Pulmonary artery endothelial cell (primary cell): ENCODE data around the gene PRRT3. TPM values are rescaled to one million over a fixed set of nuclear protein-coding genes. Genes with fewer than 3 reads are reported as not detected.

ENCODE experiments used
- DNase-seq: peaks from one replicate; pipeline ENCODE4 v3.0.0-alpha.2; 2011; ENCODE audit warnings: low read depth, low spot score
- total RNA-seq: library from RNA; depleted of rRNA; stranded (reverse); fragments of >200 nt; gene quantifications from 2 replicates; pipeline ENCODE4 v1.2.3, GENCODE V29; 2014

Gene PRRT3
- 0.88 and 1.1 TPM in 2 replicates for total RNA-seq

DNA sequence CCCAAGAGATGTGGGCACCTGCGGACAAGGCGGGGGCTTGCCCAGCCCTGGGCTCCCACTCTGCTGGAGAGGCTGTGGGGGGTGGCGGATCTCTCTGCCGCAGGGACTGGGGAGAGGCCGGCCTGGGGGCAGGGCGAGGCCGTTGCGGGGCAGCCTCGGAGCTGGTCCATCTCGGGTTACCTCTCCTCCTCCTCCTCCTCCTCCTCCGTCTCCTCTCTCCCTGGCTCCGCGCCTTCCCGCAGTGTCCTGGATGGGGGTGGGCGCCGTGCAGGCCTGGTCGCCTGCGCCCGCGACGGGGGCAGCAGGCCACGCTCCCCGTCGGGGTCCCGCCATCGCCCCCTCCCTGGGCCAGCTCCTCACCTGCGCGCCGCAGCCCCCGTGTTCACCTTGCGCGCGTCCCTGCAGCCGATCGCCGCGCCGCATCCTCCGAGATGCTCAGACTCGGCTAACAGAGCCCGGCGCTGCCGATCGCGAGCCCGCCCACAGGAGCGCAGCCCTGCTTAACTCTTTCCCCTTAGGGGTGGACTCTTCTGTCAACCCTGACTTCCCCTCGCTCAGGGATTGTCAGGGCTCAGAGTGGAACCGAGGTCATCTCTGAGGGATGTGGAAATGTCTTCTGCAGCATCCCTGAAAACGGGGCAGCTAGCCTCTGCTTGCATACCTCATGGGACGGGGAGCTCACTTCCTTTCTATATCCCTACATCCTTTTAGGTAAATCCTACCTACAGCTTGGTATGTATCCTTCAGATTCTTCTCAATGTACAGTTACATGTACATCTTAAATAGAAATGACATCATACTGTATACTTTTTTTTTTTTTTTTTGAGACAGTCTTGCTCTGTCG is at the start of gene PRRT3:
Gene PRRT3, minus strand, starts transcription at position 447 of the 844 bp plus-strand sequence. CDS start 2,293 bp downstream, outside the sequence.
- DNase-seq, result no peak

DNA sequence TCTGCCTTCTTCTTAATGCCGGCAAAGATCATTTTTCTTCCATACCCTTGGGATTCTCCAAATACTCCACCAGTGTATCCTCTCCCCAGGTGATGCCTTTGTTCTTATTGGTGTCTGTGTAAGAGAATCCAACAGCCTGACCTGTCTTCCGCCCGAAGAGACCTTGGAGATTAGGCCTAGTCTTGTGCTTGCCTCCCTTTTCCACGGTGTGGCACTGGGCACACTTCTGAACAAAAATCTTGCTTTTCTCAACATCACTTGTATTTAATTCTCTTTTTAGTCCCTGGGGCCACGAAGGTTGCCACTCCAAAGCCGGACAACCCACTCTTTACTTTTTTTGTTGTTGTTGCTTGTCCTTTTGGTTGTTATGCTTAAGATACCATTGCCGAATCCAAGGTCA is 48.5 kb upstream of the PRRT3 start:
- no peak for DNase-seq

DNA sequence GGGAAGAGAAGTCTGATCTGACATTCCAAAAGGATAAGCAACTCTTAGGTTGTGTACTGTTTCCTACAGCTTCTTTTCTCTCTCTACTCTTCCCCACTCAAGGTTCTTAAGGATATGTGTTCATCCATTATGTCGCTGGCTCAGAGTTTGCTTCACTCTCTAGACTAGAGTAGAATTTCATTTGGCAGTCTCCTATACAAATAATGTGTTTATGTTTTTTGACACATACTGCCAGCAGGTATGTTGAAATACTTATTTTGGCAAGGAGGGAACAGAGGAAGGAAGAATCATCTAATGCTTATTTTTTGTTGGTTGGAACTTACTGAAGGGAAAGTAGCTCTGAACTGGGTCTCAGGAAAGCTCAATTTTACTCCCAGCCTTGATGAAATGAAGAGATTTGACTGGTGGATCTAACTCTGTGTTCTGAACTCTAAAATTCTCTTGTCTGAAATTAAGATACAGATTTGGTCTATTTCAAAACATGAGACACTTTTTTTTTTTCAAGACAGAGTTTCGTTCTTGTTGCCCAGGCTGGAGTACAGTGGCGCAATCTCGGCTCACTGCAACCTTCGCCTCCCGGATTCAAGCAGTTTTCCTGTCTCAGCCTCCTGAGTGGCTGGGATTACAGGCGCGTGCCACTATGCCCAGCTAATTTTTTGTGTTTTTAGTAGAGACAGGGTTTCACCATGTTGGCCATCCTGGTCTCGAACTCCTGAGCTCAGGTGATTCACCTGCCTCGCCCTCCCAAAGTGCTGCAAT is 42.1 kb upstream of the PRRT3 start:
- DNase-seq, result no peak

DNA sequence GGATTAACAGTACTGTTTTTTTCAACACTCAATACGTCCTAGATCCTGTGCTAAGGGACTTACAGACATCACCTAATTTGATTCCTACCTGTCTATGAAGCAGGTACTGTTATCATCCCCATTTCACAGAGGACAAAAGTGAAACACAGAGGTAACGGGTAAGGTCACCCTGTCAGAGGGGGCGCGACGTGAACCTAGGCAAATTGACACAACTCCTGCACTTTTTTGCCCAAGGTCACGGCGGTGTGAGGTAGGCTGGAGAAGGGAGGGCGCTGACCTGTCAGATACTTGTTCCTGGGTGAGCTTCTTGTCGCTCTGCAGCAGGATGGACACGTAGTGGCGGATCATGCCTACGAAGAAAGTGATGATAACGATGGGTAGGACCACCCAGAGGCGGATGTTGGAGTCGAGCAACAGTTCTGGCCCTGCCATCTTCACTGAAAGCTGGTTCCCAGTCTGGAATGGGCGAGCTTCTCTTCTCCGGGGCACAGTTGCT is 34.1 kb upstream of the PRRT3 start:
- DNase-seq, result no peak

DNA sequence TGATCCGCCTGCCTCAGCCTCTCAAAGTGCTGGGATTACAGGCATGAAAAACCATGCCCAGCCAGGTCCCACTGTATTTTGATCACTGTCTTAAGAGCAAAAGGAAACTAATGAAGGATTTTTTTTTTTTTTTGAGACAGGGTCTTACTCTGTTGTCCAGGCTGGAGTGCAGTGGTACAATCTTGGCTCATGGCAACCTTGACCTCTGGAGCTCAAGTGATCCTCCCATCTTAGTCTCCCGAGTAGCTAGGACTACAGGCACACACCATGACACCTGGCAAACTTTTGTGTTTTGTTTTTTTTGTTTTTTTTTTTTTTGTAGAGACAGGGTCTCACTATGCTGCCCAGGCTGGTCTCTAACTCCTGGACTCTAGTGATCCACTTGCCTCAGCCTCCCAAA is 28.0 kb upstream of the PRRT3 start:
- no peak for DNase-seq

DNA sequence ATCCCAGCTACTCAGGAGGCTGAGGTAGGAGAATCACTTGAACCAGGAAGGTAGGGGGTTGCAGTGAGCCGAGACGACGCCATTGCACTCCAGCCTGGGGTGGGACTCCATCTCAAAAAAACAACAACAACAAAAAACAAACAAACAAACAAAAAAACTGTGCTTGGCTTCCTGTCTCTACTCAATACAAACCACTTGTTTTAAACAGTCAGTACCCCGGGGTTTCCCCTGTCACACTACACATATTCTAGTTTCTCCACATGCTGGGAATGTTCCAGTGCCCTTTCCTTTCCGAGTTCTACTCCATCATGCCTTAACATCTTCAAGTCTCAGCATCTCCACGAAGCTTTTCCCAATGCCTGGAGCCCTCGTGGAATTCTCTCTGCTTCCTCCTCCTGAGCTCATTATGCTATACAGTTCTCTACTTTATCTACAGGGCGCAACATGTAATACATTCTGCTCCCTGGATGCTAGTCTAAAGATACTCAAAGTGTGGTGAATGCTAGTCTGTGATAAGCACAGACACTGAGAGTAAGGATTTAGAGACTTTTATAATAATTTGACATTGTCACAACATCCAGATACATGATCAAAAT is 26.6 kb upstream of the PRRT3 start:
- no peak for DNase-seq

DNA sequence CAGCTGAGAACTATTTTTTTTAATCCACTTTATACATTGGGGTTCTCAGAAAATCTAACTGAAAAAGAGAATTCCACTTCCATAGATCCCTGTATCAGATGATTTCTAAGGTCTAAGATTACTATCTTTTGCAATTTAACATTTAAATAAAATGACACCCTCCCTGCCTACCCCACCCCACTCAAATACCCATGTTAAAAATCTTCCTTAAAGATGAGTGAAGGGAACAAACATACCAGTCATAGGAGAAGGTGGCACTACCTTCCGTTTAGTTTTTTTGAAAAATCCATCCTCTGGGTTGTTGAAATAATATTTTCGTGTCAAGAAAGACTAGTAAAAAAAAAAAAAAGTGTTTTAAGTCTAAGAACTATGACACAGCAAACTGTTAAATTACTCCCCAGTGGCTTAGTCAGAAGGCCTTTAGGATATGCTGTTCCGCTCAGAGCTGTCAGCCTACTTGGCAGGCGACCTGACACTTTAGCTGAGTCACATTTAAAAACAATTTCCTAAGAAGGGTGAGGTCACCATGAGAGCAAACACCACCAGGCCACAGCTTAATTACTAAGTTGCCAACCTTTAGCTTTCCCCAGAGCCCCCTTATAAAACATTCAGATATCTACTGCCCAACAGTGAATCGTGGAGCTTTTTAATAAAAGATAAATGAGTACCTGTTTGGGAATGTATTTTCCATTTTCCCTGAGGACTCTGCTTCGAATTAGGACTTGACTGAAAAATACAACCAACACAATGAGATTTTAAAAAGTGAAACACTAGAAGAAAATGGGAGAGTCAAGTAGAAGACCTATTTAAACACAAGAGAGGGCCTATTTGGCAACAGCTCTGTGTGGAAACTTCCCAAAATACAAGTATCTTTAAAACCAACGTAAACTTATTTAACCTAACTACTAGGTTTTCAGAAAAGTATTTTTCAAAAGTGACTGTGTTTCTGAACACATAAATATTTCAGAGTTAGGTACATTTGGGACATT is 24.8 kb upstream of the PRRT3 start:
- peak; percentile 95 for DNase-seq

DNA sequence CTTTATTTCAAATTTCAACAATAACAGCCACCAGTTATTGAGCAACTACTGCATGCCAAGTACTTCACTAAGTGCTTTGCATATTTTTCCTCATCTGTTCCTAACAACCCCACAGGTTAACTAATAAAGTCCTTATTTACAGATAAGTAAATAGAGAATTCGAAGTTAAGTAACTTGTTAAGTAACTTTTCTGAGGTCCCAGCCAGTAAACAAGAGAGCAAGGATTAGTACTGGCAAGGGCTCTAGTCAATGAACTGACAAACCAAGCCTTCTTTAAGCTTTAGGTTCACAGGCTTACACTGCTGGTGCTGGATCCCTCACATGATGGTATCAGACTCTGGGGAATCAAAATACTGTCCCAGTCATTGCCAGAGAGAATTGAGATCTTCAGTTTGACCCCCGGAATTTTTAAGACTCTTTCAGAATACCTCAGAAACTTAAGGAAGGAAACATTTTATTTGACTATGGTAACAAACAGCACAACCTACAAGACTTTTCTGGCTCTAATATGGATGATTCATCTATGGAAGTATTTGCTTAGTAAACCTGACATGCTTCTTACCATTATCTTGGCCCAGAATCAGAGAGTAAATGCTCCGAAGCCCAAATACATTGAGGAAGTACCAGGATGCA is 17.9 kb upstream of the PRRT3 start:
- DNase-seq, result no peak

DNA sequence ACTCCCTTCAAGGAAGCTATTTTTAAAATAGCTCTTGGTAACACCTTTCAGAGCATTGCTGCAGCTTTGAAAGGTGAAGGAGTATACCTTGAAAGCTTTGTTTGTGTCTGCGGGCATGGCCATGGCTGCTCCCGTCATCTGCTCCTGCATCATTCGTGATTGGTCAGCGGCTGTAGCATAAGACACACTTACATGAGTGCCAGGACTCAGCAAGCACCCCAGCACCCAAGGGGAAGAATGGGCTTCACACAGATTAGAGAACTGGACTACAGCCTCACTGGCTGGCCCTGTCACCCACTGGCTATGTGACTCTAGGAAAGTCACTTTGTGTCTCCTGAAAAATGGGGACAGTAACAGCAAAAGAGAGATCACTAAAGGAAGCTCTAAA is 17.4 kb upstream of the PRRT3 start:
- DNase-seq, result no peak

DNA sequence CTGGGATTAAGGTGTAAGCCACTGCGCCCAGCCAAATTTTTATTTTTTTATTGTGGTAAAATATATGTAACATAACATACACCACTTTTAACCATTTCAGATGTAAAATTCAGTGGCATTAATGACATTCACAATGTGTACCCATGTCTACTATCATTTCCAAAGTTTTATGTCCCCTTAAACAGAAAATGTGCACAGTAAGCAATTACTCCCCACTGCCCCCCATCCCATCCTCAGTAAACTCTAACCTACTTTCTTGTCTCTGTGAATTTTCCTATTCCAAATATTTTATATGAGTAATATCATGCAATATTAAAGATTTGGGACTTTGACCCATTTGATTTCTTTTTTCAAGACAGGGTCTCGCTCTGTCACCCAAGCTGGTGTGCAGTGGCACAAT is 14.6 kb upstream of the PRRT3 start:
- no peak for DNase-seq

DNA sequence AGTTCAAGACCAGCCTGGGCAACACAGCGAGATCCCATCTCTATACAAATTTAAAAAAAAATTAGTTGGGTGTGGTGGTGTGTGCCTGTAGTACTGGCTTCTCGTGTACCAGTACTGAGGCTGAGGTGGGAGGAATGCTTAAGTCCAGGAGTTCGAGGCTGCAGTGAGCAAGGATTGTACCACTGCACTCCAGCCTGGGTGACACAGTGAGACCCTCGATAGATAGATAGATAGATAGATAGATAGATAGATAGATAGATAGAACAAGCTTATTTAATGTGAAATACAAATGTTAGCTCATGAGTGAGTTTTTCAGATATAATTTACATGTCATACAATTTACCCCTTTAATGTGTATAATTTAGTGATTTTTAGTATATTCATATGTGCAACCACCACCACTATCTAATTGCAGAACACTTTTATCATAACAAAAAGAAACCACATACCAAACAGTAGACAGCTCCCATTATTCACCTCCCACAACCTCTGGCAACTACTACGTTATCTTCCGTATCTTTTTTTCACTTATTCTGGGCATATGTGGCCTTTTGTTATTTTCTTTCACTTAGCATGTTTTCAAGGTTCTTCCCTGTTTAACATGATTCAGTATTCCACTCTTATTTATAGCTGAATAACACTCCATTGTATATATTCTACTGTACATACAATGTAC is 13.1 kb upstream of the PRRT3 start:
- DNase-seq, result no peak

DNA sequence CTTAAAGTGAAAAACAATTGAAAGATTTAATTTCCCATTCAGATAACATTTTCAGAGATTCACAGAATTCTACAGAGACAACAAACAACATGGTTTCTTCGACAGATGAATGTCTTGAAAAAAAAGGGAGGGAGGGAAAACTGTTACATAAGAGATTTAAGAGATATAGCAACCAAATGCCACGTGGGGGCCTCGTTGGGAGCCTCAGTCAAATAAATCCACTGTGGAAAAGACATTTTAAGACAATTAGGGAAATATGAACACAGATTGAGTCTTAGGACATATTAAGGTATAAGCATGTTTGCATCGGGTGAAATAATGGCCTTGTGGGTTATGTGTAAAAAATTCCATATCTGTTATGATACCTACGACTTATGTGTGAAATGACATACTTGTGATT is 5.0 kb upstream of the PRRT3 start:
- DNase-seq, result no peak

DNA sequence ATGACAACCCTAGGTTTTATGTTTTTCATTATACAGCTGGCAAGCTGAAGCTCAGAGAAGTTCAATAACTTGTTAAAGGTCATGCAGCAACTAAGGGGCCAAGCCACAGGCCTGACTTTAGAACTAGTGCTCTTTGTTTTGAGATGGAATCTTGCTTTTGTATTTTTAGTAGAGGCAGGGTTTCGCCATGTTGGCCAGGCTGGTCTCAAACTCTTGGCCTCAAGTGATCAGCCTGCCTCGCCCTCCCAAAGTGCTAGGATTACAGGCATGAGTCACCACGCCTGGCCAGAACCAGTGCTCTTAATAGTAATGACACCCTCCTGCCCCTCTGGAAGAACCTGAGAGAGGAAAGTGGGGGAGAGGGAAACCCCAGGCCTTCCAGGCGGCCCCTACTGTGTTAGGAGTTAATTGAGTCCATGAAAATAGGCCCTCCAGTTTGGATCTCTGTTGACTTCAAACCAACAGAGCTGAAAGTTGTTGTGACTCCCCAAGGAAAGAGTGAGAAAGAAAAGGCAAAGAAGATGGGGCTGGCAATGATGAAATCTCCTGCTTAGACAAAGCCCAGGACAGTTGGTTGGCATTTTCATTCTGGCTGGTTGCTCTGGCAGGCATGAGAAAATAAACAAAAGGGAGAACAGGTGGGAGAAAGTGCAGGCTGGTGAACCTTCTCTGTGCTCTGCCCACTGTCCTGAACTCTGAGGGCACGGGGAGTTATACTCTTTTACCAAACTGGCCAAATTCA is 3.6 kb upstream of the PRRT3 start:
- DNase-seq, result no peak

DNA sequence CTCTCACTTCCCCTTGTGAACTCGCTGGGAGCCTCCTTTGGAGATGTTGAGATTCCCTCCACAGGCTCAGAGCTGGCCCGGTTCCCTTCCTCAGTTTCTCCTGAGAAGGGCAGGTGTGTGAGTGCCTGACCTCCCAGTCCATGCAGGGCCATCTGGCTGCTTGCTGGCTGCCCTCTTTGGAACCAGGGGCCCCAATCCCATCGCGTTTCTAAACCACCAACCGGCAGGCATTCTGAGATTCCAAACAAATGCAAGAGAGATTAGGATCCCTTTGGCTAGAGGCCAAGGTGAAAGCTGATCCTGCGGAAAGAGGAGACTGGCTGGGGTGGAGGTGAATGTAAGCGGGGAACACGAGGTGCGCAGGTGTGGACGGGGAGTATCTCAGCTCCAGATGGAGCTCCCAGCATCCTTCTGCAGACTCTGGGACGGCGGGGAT is 2.9 kb upstream of the PRRT3 start:
- DNase-seq, result no peak

DNA sequence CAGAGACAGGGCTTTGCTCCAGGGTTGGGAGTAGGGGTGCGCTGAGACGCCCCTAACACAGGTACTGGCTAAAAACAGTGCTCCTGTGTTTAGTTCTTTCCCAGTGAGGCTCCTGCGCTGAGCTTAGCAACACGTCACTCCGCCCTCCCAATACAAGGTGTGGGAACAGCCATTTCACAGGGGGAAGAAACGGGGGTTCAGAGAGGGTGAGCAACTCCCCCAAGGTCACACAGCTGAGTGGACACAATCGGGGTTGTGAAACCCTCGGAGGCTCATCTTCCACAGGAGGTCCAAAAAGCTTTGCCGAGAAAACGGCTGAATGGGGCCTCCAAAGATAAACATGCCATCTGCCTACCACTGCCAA is 628 bp downstream of the PRRT3 start:
- no peak for DNase-seq

DNA sequence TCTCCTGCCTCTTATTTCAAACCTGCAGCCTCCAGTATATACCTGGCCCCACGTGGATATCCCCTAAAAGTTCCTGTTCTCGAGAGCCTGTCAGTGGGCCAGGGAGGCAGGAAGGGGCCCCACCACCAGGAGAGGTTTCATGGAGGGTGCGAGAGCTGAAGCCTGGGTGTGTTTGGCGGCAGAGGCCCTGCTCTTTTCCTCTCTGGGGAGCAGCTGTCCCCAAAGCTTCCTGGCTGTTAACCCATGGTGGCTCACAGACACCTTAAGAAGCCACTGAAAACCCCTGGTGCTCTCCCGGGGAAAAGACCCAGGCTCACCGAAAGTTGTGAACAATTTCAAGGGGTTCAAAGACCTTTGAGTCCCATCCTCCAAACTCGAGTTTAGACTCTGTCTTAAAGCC is 1.1 kb downstream of the PRRT3 start:
- DNase-seq, result no peak

DNA sequence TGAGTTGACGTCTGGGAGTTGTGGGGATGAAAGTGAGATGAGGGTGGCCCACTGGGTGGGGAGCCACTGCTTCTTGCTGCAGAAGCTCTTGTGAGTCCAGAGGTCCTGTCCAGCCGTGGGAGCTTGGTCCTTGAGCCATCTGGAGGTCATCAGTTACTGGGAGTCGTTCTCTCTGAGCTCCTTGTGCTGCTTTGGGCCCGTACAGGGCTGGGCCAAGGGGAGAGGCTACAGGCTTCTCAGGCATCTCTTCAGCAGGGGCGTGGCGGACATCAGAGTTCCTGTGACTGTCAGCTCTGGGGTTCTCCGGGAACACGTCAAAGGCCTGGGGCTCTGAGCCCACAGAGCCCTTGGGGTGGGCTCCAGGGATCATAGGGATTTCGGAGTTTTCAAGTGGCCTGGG is 2.6 kb downstream of the PRRT3 start:
- DNase-seq, result no peak

DNA sequence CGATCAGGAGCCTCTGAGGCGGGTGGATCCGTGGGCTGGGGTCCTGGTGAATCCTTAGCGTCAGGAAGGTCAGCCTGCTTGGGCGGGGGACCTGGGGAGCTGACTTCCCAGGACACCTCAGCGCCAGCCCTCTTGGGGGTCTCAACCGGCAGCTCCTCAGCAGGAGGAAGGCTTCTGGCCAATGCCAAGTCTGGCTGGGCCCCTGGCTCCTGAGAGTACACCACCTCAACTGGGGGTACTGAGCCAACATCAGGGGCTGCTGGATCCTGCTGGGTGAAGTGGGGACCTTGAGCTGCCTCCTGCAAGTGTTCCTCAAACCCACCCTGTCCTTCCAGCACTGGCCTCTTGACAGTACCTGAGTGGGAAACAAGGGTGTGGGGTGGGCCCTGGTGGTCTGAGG is 3.1 kb downstream of the PRRT3 start:
- no peak for DNase-seq

DNA sequence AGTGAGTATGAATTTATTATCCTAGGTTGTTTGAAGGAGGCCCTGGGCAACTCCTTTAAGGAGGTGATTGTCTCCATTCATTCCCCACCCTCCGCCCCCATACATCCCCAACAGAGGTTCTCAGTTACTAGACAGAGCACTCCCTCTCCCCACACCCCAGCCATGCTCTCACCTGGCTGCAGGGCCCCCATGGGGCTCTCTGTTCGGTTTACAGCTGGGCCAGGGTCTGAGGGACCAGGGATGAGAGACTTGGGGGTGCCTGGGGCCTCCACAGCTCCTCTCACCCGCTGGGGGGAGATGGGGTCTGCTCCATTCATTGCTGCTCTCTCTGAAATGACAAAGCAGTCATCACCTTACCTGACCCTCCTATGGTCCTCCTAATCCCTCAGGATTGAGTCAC is 3.6 kb downstream of the PRRT3 start:
- no peak for DNase-seq
